ENCODE results near the gene EFTUD2.

The EFTUD2 gene

GRCh38 chr17:44863061-44863918 is 36.0 kb downstream of the EFTUD2 start:
- Histone ChIP-seq H3K4me1 (no peaks in the 10 kb centered on the region), H3K4me2 (ENCODE audit: low read length) (no peak overlapping the region), H3K36me3 (ENCODE audit: control insufficient read depth, insufficient read depth, low read length) (no peaks in the 10 kb centered on the region), H3K4me3 (ENCODE audit: low read depth, low read length) (no peak overlapping the region), H2AFZ (no peak overlapping the region), H3K27me3 (ENCODE audit: control insufficient read depth, insufficient read depth, low read length) (no peaks in the 10 kb centered on the region), H3K79me2 (no peaks in the 10 kb centered on the region), H3K27ac (no peak overlapping the region), H3K9ac (no peak overlapping the region), H3K9me3 (ENCODE audit: control insufficient read depth, low read length) (no peaks in the 10 kb centered on the region)
- no peak for TF ChIP-seq CTCF (IDR thresholded peaks at IDR 0.05)

GRCh38 chr17:44862278-44862914 is 36.8 kb downstream of the EFTUD2 start:
- H3K27ac ChIP-seq = no peak overlapping the region
- H3K4me1 ChIP-seq = no peaks in the 10 kb centered on the region
- H3K36me3 ChIP-seq (ENCODE audit: control insufficient read depth, insufficient read depth, low read length) = no peaks in the 10 kb centered on the region
- no peaks in the 10 kb centered on the region for H3K79me2 ChIP-seq
- H3K9ac ChIP-seq = no peak overlapping the region
- no peak overlapping the region for H3K4me2 ChIP-seq (ENCODE audit: low read length)
- H3K27me3 ChIP-seq (ENCODE audit: control insufficient read depth, insufficient read depth, low read length) = no peaks in the 10 kb centered on the region
- no peaks in the 10 kb centered on the region for H3K9me3 ChIP-seq (ENCODE audit: control insufficient read depth, low read length)
- no peak for TF ChIP-seq CTCF (IDR thresholded peaks at IDR 0.05)
- no peak overlapping the region for H2AFZ ChIP-seq
- no peak overlapping the region for H3K4me3 ChIP-seq (ENCODE audit: low read depth, low read length)

GRCh38 chr17:44859701-44860100 is 39.5 kb downstream of the EFTUD2 start:
- H2AFZ ChIP-seq = no peak overlapping the region
- no peak overlapping the region for H3K4me2 ChIP-seq (ENCODE audit: low read length)
- H3K4me1 ChIP-seq = no peaks in the 10 kb centered on the region
- H3K27ac ChIP-seq = no peak overlapping the region
- no peaks in the 10 kb centered on the region for H3K36me3 ChIP-seq (ENCODE audit: control insufficient read depth, insufficient read depth, low read length)
- no peaks in the 10 kb centered on the region for H3K79me2 ChIP-seq
- H3K9ac ChIP-seq = no peak overlapping the region
- H3K9me3 ChIP-seq (ENCODE audit: control insufficient read depth, low read length) = no peaks in the 10 kb centered on the region
- H3K27me3 ChIP-seq (ENCODE audit: control insufficient read depth, insufficient read depth, low read length) = no peaks in the 10 kb centered on the region
- TF ChIP-seq CTCF (IDR thresholded peaks at IDR 0.05) = no peak
- no peak overlapping the region for H3K4me3 ChIP-seq (ENCODE audit: low read depth, low read length)

GRCh38 chr17:44854192-44854591 is 45.1 kb downstream of the EFTUD2 start:
- no peak overlapping the region for H3K4me2 ChIP-seq (ENCODE audit: low read length)
- no peak overlapping the region for H2AFZ ChIP-seq
- no peaks in the 10 kb centered on the region for H3K27me3 ChIP-seq (ENCODE audit: control insufficient read depth, insufficient read depth, low read length)
- H3K36me3 ChIP-seq (ENCODE audit: control insufficient read depth, insufficient read depth, low read length) = no peaks in the 10 kb centered on the region
- TF ChIP-seq CTCF (IDR thresholded peaks at IDR 0.05) = no peak
- H3K4me3 ChIP-seq (ENCODE audit: low read depth, low read length) = no peak overlapping the region
- H3K79me2 ChIP-seq = no peaks in the 10 kb centered on the region
- no peak overlapping the region for H3K9ac ChIP-seq
- H3K27ac ChIP-seq = no peak overlapping the region
- no peaks in the 10 kb centered on the region for H3K9me3 ChIP-seq (ENCODE audit: control insufficient read depth, low read length)
- H3K4me1 ChIP-seq = no peaks in the 10 kb centered on the region

All from parathyroid adenoma (tissue), 2 donors.